GM23338 (cell line): ENCODE measurements around the gene CNTNAP2.

ENCODE experiments used
- CREB1 ChIP-seq: fragments of 250-450 bp; sonication (Bioruptor Pico); IDR thresholded peaks from 2 replicates; pipeline ENCODE4 v1.5.0; 2020; ENCODE audit warnings: low read depth, mild to moderate bottlenecking, moderate library complexity
- EZH2 ChIP-seq: fragments of 200-600 bp; sonication (generic); IDR thresholded peaks from one replicate; pipeline ENCODE4 v1.8.0; 2017; ENCODE audit warnings: antibody characterized with exemption, mild to moderate bottlenecking, low read depth; ENCODE audit not compliant: unreplicated experiment
- EZH2phosphoT487 ChIP-seq: fragments of 200-600 bp; sonication (generic); IDR thresholded peaks from one replicate; pipeline ENCODE4 v1.8.1; 2018; ENCODE audit warnings: antibody characterized with exemption; ENCODE audit not compliant: unreplicated experiment
- JUNB ChIP-seq: IDR thresholded peaks from one replicate; pipeline ENCODE4 v1.6.1; 2016; ENCODE audit warnings: antibody characterized with exemption; ENCODE audit not compliant: unreplicated experiment
- POLR2AphosphoS5 ChIP-seq: IDR thresholded peaks from 2 replicates; pipeline ENCODE4 v1.6.1; 2016; ENCODE audit warnings: antibody characterized with exemption, low read depth
- STAT1 ChIP-seq: IDR thresholded peaks from one replicate; pipeline ENCODE4 v1.6.1; 2016; ENCODE audit warnings: antibody characterized with exemption; ENCODE audit not compliant: unreplicated experiment
- ZNF114 ChIP-seq: fragments of 250-450 bp; sonication (Bioruptor Pico); IDR thresholded peaks from 2 replicates; pipeline ENCODE4 v1.5.0; 2020; ENCODE audit warnings: mild to moderate bottlenecking, moderate library complexity
- ZNF331 ChIP-seq: fragments of 250-450 bp; sonication (Bioruptor Pico); IDR thresholded peaks from 2 replicates; pipeline ENCODE4 v1.5.0; 2020; ENCODE audit warnings: low read depth, mild to moderate bottlenecking, moderate library complexity
- TF ChIP-seq, protein P1 (sequence below), 2 experiments: fragments of 200-600 bp in 1 of 2; sonication (generic) in 1 of 2; conservative IDR thresholded peaks; 2 replicates each; pipeline versions ENCODE4 v1.5.1 to v1.6.1; 2016 to 2017; ENCODE audit warnings: antibody characterized with exemption in 2 of 2, low read depth in 2 of 2, mild to moderate bottlenecking in 2 of 2, moderate library complexity in 1 of 2
- TF ChIP-seq, protein P2 (sequence below): IDR thresholded peaks from one replicate; pipeline ENCODE4 v1.6.1; 2018; ENCODE audit warnings: antibody characterized with exemption; ENCODE audit not compliant: unreplicated experiment
- TF ChIP-seq, protein P3 (sequence below): IDR thresholded peaks from 2 replicates; pipeline ENCODE4 v1.6.1; 2016; ENCODE audit warnings: antibody characterized with exemption

- TF ChIP-seq, protein P1, sequence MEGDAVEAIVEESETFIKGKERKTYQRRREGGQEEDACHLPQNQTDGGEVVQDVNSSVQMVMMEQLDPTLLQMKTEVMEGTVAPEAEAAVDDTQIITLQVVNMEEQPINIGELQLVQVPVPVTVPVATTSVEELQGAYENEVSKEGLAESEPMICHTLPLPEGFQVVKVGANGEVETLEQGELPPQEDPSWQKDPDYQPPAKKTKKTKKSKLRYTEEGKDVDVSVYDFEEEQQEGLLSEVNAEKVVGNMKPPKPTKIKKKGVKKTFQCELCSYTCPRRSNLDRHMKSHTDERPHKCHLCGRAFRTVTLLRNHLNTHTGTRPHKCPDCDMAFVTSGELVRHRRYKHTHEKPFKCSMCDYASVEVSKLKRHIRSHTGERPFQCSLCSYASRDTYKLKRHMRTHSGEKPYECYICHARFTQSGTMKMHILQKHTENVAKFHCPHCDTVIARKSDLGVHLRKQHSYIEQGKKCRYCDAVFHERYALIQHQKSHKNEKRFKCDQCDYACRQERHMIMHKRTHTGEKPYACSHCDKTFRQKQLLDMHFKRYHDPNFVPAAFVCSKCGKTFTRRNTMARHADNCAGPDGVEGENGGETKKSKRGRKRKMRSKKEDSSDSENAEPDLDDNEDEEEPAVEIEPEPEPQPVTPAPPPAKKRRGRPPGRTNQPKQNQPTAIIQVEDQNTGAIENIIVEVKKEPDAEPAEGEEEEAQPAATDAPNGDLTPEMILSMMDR (conservative IDR thresholded peaks at IDR 0.05; ENCODE audit: low read depth in 2 of 2) = no peak
- no peak for TF ChIP-seq POLR2AphosphoS5
- no peak for TF ChIP-seq EZH2
- no peak for TF ChIP-seq JUNB
- TF ChIP-seq, protein P2, sequence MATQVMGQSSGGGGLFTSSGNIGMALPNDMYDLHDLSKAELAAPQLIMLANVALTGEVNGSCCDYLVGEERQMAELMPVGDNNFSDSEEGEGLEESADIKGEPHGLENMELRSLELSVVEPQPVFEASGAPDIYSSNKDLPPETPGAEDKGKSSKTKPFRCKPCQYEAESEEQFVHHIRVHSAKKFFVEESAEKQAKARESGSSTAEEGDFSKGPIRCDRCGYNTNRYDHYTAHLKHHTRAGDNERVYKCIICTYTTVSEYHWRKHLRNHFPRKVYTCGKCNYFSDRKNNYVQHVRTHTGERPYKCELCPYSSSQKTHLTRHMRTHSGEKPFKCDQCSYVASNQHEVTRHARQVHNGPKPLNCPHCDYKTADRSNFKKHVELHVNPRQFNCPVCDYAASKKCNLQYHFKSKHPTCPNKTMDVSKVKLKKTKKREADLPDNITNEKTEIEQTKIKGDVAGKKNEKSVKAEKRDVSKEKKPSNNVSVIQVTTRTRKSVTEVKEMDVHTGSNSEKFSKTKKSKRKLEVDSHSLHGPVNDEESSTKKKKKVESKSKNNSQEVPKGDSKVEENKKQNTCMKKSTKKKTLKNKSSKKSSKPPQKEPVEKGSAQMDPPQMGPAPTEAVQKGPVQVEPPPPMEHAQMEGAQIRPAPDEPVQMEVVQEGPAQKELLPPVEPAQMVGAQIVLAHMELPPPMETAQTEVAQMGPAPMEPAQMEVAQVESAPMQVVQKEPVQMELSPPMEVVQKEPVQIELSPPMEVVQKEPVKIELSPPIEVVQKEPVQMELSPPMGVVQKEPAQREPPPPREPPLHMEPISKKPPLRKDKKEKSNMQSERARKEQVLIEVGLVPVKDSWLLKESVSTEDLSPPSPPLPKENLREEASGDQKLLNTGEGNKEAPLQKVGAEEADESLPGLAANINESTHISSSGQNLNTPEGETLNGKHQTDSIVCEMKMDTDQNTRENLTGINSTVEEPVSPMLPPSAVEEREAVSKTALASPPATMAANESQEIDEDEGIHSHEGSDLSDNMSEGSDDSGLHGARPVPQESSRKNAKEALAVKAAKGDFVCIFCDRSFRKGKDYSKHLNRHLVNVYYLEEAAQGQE = no peak
- TF ChIP-seq STAT1 = no peak
- TF ChIP-seq ZNF114 = no peak
- TF ChIP-seq EZH2phosphoT487 = no peak
- no peak for TF ChIP-seq CREB1 (CRISPR knock-in tag)
- TF ChIP-seq, protein P3, sequence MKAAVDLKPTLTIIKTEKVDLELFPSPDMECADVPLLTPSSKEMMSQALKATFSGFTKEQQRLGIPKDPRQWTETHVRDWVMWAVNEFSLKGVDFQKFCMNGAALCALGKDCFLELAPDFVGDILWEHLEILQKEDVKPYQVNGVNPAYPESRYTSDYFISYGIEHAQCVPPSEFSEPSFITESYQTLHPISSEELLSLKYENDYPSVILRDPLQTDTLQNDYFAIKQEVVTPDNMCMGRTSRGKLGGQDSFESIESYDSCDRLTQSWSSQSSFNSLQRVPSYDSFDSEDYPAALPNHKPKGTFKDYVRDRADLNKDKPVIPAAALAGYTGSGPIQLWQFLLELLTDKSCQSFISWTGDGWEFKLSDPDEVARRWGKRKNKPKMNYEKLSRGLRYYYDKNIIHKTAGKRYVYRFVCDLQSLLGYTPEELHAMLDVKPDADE = no peak
- TF ChIP-seq ZNF331 (CRISPR knock-in tag) = no peak
These were observed 1145.1 kb downstream of the CNTNAP2 start for GRCh38 chr7:147261693-147262092.
